H54 (cell line): ENCODE measurements around the gene SPON1.

Experiments
- DNase-seq: peaks from one replicate; pipeline ENCODE4 v3.0.0; 2011; ENCODE audit warnings: low spot score, mixed read lengths; ENCODE audit not compliant: insufficient read length
- FAIRE-seq: peaks from 3 replicates; lab custom pipeline; 2011; peaks lifted over from hg19 to GRCh38; lab: Jason Lieb, UNC
- POLR2A ChIP-seq: IDR thresholded peaks from 2 replicates; pipeline ENCODE4 v1.6.1; 2011; ENCODE audit warnings: low read depth, mild to moderate bottlenecking, low read length

Gene SPON1

GRCh38 chr11:14107050-14107430 lies 144.5 kb downstream of the SPON1 start:
- FAIRE-seq (no peak), DNase-seq (no peak)

GRCh38 chr11:14109742-14110141 lies 147.2 kb downstream of the SPON1 start:
- TF ChIP-seq POLR2A: no peak
- FAIRE-seq (no peak), DNase-seq (no peak)

More at GRCh38 chr11:14107050-14107430, 144.5 kb downstream of the SPON1 start:
- TF ChIP-seq POLR2A: no peak

GRCh38 chr11:14110629-14111028 lies 148.1 kb downstream of the SPON1 start:
- no peak for DNase-seq
- FAIRE-seq: no peak
- no peak for TF ChIP-seq POLR2A

GRCh38 chr11:14111496-14111895 lies 149.0 kb downstream of the SPON1 start:
- no peak for FAIRE-seq
- no peak for TF ChIP-seq POLR2A
- DNase-seq: no peak

GRCh38 chr11:14112721-14113120 lies 150.2 kb downstream of the SPON1 start:
- DNase-seq (no peak), FAIRE-seq (no peak)
- no peak for TF ChIP-seq POLR2A

GRCh38 chr11:14114269-14114668 lies 151.7 kb downstream of the SPON1 start:
- no peak for TF ChIP-seq POLR2A
- DNase-seq: no peak
- no peak for FAIRE-seq

GRCh38 chr11:14114786-14115185 lies 152.3 kb downstream of the SPON1 start:
- FAIRE-seq: no peak
- TF ChIP-seq POLR2A: no peak
- DNase-seq: no peak

- TF ChIP-seq POLR2A: no peak
- DNase-seq: no peak
- no peak for FAIRE-seq
Measured at GRCh38 chr11:14117632-14118031, 155.1 kb downstream of the SPON1 start.

- TF ChIP-seq POLR2A: no peak
- DNase-seq: no peak
- no peak for FAIRE-seq
Measured at GRCh38 chr11:14118072-14118471, 155.5 kb downstream of the SPON1 start.

- FAIRE-seq: no peak
- DNase-seq: no peak
- TF ChIP-seq POLR2A: no peak
Measured at GRCh38 chr11:14119357-14119756, 156.8 kb downstream of the SPON1 start.

- DNase-seq (no peak), FAIRE-seq (no peak)
- no peak for TF ChIP-seq POLR2A
Measured at GRCh38 chr11:14124350-14124749, 161.8 kb downstream of the SPON1 start.

GRCh38 chr11:14124886-14125285 lies 162.4 kb downstream of the SPON1 start:
- DNase-seq (no peak), FAIRE-seq (no peak)
- no peak for TF ChIP-seq POLR2A

- FAIRE-seq: no peak
- TF ChIP-seq POLR2A: no peak
- no peak for DNase-seq
Measured at GRCh38 chr11:14125529-14125928, 163.0 kb downstream of the SPON1 start.

GRCh38 chr11:14127679-14128078 lies 165.2 kb downstream of the SPON1 start:
- DNase-seq (no peak), FAIRE-seq (no peak)
- TF ChIP-seq POLR2A: no peak

- no peak for TF ChIP-seq POLR2A
- FAIRE-seq (no peak), DNase-seq (no peak)
Measured at GRCh38 chr11:14132312-14132711, 169.8 kb downstream of the SPON1 start.

GRCh38 chr11:14133381-14133780 lies 170.9 kb downstream of the SPON1 start:
- DNase-seq (no peak), FAIRE-seq (no peak)
- no peak for TF ChIP-seq POLR2A
